Activated CD8-positive, alpha-beta T cell treated with anti-CD3 and anti-CD28 coated beads for 36 hours (primary cell): ENCODE data around the gene MTFR1L. TPM values are rescaled to one million over a fixed set of nuclear protein-coding genes. Genes with fewer than 3 reads are reported as not detected.

ENCODE experiments used
- ATAC-seq: fragments of 200-7000 bp; cut with Tn5 transposase; one replicate; pipeline ENCODE4 v1.10.0; 2021; ENCODE audit warnings: mild to moderate bottlenecking, moderate library complexity
- CTCF ChIA-PET: fragments of 350-600 bp; sonication (Branson Sonifier 250); formaldehyde crosslinking; loops from one replicate; lab custom pipeline; 2021; ENCODE audit warnings: antibody characterized with exemption; lab: Charles Lee
- POLR2A ChIA-PET: fragments of 350-600 bp; sonication (Branson Sonifier 250); formaldehyde crosslinking; loops from one replicate; lab custom pipeline; 2021; ENCODE audit warnings: antibody characterized with exemption; lab: Charles Lee
- DNase-seq: peaks from one replicate; pipeline ENCODE4 v3.0.0-alpha.2; 2020
- H3K27ac Mint-ChIP-seq: one replicate; pipeline ENCODE4 v1.8.0; 2021; ENCODE audit warnings: mild to moderate bottlenecking, mixed read lengths
- H3K27me3 Mint-ChIP-seq: one replicate; pipeline ENCODE4 v1.8.0; 2021; ENCODE audit warnings: mixed read lengths
- H3K36me3 Mint-ChIP-seq: one replicate; pipeline ENCODE4 v1.8.0; 2021; ENCODE audit warnings: low read depth, mixed read lengths
- H3K4me1 Mint-ChIP-seq: one replicate; pipeline ENCODE4 v1.8.0; 2021; ENCODE audit warnings: low read depth, mixed read lengths
- H3K4me3 Mint-ChIP-seq: one replicate; pipeline ENCODE4 v1.8.0; 2021; ENCODE audit warnings: mild to moderate bottlenecking, moderate library complexity, mixed read lengths
- H3K9me3 Mint-ChIP-seq: one replicate; pipeline ENCODE4 v1.8.0; 2021; ENCODE audit warnings: mixed read lengths
- CTCF ChIP-seq: fragments of 200-600 bp; IDR thresholded peaks from one replicate; pipeline ENCODE4 v1.8.0; 2022; ENCODE audit warnings: antibody characterized with exemption, mild to moderate bottlenecking
- intact Hi-C: fragments of 100-400 bp; cut with micrococcal nuclease; formaldehyde crosslinking; loops from one replicate; pipeline ENCODE4 v1.10.0; 2022
- total RNA-seq, 2 experiments: library from RNA; stranded (reverse); gene quantifications; one replicate each; pipeline ENCODE4 v1.2.3, GENCODE V29; 2021

MTFR1L gene
- total RNA-seq, 2 experiments from 2014 or later: 25.6 to 27.4 TPM

- peak; percentile 33 for DNase-seq
- ChIA-PET CTCF (interaction anchor here (1.9 kb wide), 1 partner anchor 13 kb away, joined by 6 read pairs; the partner anchor contains the start of gene SELENON), POLR2A (no interaction called here)
- intact Hi-C loops: loop anchor here (5.0 kb wide), 1 partner anchor 312 kb away; no protein-coding TSS in a partner anchor
- no peak overlapping the region for H3K27ac Mint-ChIP-seq
- no peak for TF ChIP-seq CTCF
- H3K4me3 Mint-ChIP-seq: no peak overlapping the region
- H3K9me3 Mint-ChIP-seq: no peaks in the 10 kb centered on the region
- peak; percentile 28 for ATAC-seq
- H3K36me3 Mint-ChIP-seq: peaks cover 4% of the 10 kb centered on the region
- peaks cover 8% of the 10 kb centered on the region for H3K4me1 Mint-ChIP-seq
- H3K27me3 Mint-ChIP-seq: no peaks in the 10 kb centered on the region
Measured at GRCh38 chr1:25813734-25814471, 5.9 kb upstream of the MTFR1L start.

- Mint-ChIP-seq H3K36me3 (peaks cover 4% of the 10 kb centered on the region), H3K9me3 (no peaks in the 10 kb centered on the region), H3K27me3 (no peaks in the 10 kb centered on the region), H3K4me3 (no peak overlapping the region), H3K4me1 (peaks cover 13% of the 10 kb centered on the region), H3K27ac (no peak overlapping the region)
- TF ChIP-seq CTCF: no peak
- ATAC-seq: no peak
- no peak for DNase-seq
- intact Hi-C loops: loop anchor here (5.0 kb wide), 1 partner anchor 312 kb away; no protein-coding TSS in a partner anchor
- CTCF ChIA-PET: interaction anchor here (1.9 kb wide), 1 partner anchor 14 kb away, joined by 6 read pairs; the partner anchor contains the start of gene SELENON
- POLR2A ChIA-PET: no interaction called here
Measured at GRCh38 chr1:25814549-25815087, 5.1 kb upstream of the MTFR1L start.

GRCh38 chr1:25815208-25816111 is 4.3 kb upstream of the MTFR1L start:
- no peaks in the 10 kb centered on the region for H3K9me3 Mint-ChIP-seq
- H3K27ac Mint-ChIP-seq: no peak overlapping the region
- no peaks in the 10 kb centered on the region for H3K27me3 Mint-ChIP-seq
- ATAC-seq: no peak
- H3K4me1 Mint-ChIP-seq: peaks cover 13% of the 10 kb centered on the region
- peaks cover 2% of the 10 kb centered on the region for H3K36me3 Mint-ChIP-seq
- CTCF ChIA-PET: interaction anchor here (1.9 kb wide), 1 partner anchor 15 kb away, joined by 6 read pairs; the partner anchor contains the start of gene SELENON
- POLR2A ChIA-PET: no interaction called here
- DNase-seq: no peak
- TF ChIP-seq CTCF: no peak
- H3K4me3 Mint-ChIP-seq: no peak overlapping the region
- intact Hi-C loops: no loop called here

GRCh38 chr1:25816112-25816718 is 3.5 kb upstream of the MTFR1L start:
- intact Hi-C loops: no loop called here
- Mint-ChIP-seq H3K4me3 (no peak overlapping the region), H3K27me3 (no peaks in the 10 kb centered on the region), H3K36me3 (peaks cover 7% of the 10 kb centered on the region), H3K4me1 (peaks cover 19% of the 10 kb centered on the region), H3K27ac (no peak overlapping the region), H3K9me3 (no peaks in the 10 kb centered on the region)
- TF ChIP-seq CTCF: no peak
- no peak for DNase-seq
- no peak for ATAC-seq
- ChIA-PET CTCF (no interaction called here), POLR2A (no interaction called here)
